Calu3 (cell line): ENCODE results near the gene BCAS3. TPM values are rescaled to one million over a fixed set of nuclear protein-coding genes. Genes with fewer than 3 reads are reported as not detected.

Source experiments
- BruUV-seq: library from RNA; stranded (reverse); fragments of 400-500 nt; replicated peaks from 2 replicates; lab custom pipeline; 2021; lab: Mats Ljungman, UMichigan
- CTCF ChIA-PET: fragments of 300-600 bp; sonication (Branson Sonifier 250); formaldehyde crosslinking; loops from one replicate; lab custom pipeline; 2022; ENCODE audit warnings: antibody characterized with exemption; lab: Charles Lee
- DNase-seq: peaks from one replicate; pipeline ENCODE4 v3.0.0; 2022
- H3K27ac Mint-ChIP-seq: one replicate; pipeline ENCODE4 v1.8.0; 2022; ENCODE audit warnings: mixed read lengths; ENCODE audit not compliant: unreplicated experiment
- H3K27me3 Mint-ChIP-seq: one replicate; pipeline ENCODE4 v1.8.0; 2022; ENCODE audit warnings: mixed read lengths; ENCODE audit not compliant: unreplicated experiment
- H3K36me3 Mint-ChIP-seq: one replicate; pipeline ENCODE4 v1.8.0; 2022; ENCODE audit warnings: mild to moderate bottlenecking, moderate library complexity, mixed read lengths; ENCODE audit not compliant: insufficient read depth, unreplicated experiment
- H3K4me1 Mint-ChIP-seq: one replicate; pipeline ENCODE4 v1.8.0; 2022; ENCODE audit warnings: mild to moderate bottlenecking, low read depth, mixed read lengths; ENCODE audit not compliant: unreplicated experiment
- H3K4me3 Mint-ChIP-seq: one replicate; pipeline ENCODE4 v1.8.0; 2022; ENCODE audit warnings: mild to moderate bottlenecking, low read depth, moderate library complexity, mixed read lengths; ENCODE audit not compliant: unreplicated experiment
- H3K9me3 Mint-ChIP-seq: one replicate; pipeline ENCODE4 v1.8.0; 2022; ENCODE audit warnings: low read depth, mixed read lengths; ENCODE audit not compliant: unreplicated experiment
- intact Hi-C: fragments of 100-400 bp; cut with micrococcal nuclease; formaldehyde crosslinking; loops from one replicate; pipeline ENCODE4 v1.10.0; 2022; ENCODE audit not compliant: unreplicated experiment
- total RNA-seq: library from RNA; stranded (reverse); gene quantifications from 2 replicates; pipeline ENCODE4 v1.2.3, GENCODE V29; 2022
- TF ChIP-seq, protein P1 (sequence below): fragments of 200-600 bp; IDR thresholded peaks from one replicate; pipeline ENCODE4 v1.8.0; 2022; ENCODE audit warnings: antibody characterized with exemption; ENCODE audit not compliant: unreplicated experiment

BCAS3 gene
- total RNA-seq, 1 experiment from 2014 or later: 10.9 TPM

DNA sequence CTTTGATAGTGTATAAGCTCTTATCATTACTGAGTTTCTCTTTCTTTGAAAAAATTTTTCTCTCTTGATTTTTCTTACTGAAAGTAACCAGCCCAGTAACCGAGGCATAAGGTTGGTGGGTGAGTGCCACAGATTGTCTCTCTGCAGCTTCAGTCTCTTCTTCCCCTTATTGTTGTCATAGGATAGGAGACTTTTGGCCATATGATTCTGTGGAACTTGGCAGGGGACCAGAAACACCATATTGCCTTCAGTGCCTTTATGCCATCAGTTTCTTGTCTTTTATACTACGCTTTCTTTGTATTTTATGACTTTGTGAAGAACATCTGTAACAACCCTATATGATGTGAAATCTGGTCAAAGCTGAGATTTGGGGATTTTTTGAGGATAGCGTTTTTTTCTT is 380.4 kb downstream of the BCAS3 start:
- Mint-ChIP-seq H3K9me3 (no peaks in the 10 kb centered on the region), H3K4me3 (no peak overlapping the region), H3K4me1 (no peaks in the 10 kb centered on the region), H3K27ac (no peak overlapping the region), H3K36me3 (no peaks in the 10 kb centered on the region), H3K27me3 (no peaks in the 10 kb centered on the region)
- CTCF ChIA-PET: no interaction called here
- BruUV-seq: no TSS peak
- no peak for DNase-seq
- TF ChIP-seq, protein P1, sequence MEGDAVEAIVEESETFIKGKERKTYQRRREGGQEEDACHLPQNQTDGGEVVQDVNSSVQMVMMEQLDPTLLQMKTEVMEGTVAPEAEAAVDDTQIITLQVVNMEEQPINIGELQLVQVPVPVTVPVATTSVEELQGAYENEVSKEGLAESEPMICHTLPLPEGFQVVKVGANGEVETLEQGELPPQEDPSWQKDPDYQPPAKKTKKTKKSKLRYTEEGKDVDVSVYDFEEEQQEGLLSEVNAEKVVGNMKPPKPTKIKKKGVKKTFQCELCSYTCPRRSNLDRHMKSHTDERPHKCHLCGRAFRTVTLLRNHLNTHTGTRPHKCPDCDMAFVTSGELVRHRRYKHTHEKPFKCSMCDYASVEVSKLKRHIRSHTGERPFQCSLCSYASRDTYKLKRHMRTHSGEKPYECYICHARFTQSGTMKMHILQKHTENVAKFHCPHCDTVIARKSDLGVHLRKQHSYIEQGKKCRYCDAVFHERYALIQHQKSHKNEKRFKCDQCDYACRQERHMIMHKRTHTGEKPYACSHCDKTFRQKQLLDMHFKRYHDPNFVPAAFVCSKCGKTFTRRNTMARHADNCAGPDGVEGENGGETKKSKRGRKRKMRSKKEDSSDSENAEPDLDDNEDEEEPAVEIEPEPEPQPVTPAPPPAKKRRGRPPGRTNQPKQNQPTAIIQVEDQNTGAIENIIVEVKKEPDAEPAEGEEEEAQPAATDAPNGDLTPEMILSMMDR: no peak
- intact Hi-C loops: no loop called here

DNA sequence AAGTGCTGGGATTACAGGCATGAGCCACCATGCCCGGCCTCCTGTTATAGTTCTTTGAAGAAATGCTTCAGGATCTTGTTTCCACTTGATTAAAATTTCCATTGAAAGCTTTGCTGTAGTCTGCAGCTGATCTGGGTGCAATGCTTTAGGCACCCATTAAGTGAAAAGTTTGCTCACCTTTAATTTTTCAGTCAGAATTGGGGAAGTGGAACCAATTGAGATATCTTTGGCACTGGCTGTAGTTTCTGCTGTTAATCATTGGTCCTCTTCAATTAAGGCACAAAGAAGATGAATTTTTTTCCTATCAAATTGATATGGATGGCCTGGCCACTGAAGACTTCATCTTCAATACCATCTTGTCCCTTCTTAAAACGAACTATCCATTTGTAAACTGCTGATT is 385.9 kb downstream of the BCAS3 start:
- DNase-seq: no peak
- H3K9me3 Mint-ChIP-seq: no peaks in the 10 kb centered on the region
- TF ChIP-seq, protein P1: no peak
- no peaks in the 10 kb centered on the region for H3K4me1 Mint-ChIP-seq
- no peak overlapping the region for H3K27ac Mint-ChIP-seq
- no TSS peak for BruUV-seq
- intact Hi-C loops: no loop called here
- CTCF ChIA-PET: no interaction called here
- no peak overlapping the region for H3K4me3 Mint-ChIP-seq
- no peaks in the 10 kb centered on the region for H3K36me3 Mint-ChIP-seq
- no peaks in the 10 kb centered on the region for H3K27me3 Mint-ChIP-seq

DNA sequence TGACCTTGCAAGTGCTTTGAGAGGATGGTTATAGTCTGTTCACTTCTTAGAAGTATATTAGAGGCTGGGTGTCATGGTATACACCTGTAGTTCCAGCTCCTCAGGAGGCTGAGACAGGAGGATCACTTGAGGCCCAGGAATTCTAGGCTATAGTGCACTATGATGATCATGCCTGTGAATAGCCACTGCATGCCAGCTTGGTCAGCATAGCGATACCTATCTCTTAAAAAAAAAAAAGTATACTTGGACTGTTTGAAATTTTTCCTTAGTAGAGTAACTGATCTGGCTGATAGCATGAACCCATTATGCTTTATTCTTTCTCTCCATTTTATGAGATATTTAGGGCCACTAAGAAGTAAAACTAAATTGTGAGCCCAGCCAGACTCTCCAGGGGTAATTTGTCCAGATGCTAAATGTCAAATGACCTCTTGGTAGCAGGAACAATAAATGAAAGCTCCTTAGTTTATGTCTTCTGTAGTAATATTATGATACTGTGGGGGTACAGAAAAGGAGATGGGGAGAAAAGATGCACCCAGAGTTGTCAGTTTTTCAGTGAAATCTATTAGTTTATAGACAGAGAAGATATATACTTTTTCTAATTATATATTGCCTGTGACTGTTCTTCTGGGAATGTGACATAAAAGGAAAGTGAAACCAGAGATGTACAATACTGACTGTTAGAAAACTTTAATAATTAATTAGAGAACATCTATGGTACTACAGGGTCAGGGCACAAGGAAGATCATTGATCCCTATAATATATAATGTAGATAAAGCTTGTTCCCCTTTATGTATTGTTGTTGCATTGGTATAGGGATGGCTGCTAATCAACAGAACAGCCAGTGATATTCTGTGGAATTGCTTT is 386.7 kb downstream of the BCAS3 start:
- DNase-seq: no peak
- TF ChIP-seq, protein P1: no peak
- no peak overlapping the region for H3K4me3 Mint-ChIP-seq
- no TSS peak for BruUV-seq
- H3K27ac Mint-ChIP-seq: no peak overlapping the region
- no peaks in the 10 kb centered on the region for H3K9me3 Mint-ChIP-seq
- H3K36me3 Mint-ChIP-seq: no peaks in the 10 kb centered on the region
- CTCF ChIA-PET: no interaction called here
- no peaks in the 10 kb centered on the region for H3K4me1 Mint-ChIP-seq
- H3K27me3 Mint-ChIP-seq: no peaks in the 10 kb centered on the region
- intact Hi-C loops: no loop called here

DNA sequence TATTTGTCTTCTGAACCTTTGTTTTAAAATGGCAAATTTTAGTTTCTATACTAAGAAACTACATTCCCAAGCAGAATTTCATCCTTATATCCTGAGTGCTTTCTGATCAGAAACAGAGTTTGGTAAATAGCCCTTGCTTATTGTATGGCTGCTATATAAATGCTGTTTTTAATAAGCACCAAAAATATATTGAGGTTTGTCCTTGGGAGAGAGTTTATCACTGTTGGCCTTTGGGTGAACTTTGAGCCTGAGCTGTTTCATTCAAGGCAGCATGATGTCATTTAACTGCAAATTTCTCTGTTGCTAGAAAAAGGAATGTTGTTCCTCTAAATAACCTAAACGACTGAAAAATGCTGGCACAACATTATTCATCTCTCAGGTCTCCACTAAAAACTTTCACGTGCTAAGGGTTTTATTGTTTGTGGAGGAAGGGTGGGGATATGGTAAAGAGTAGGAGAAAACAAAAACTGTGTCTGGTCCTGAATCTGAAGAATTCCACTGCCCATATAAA is 387.7 kb downstream of the BCAS3 start:
- TF ChIP-seq, protein P1: no peak
- H3K4me3 Mint-ChIP-seq: no peak overlapping the region
- H3K36me3 Mint-ChIP-seq: no peaks in the 10 kb centered on the region
- H3K27me3 Mint-ChIP-seq: no peaks in the 10 kb centered on the region
- BruUV-seq: no TSS peak
- no peak for DNase-seq
- no peaks in the 10 kb centered on the region for H3K4me1 Mint-ChIP-seq
- no peak overlapping the region for H3K27ac Mint-ChIP-seq
- no peaks in the 10 kb centered on the region for H3K9me3 Mint-ChIP-seq
- intact Hi-C loops: no loop called here
- CTCF ChIA-PET: no interaction called here
